ENCODE data around the gene ABHD18. TPM values are rescaled to one million over a fixed set of nuclear protein-coding genes. Genes with fewer than 3 reads are reported as not detected.

The ABHD18 gene
- total and polyA plus RNA-seq, 7 donors = 4.5 to 21.4 (median 8.8) TPM

DNA sequence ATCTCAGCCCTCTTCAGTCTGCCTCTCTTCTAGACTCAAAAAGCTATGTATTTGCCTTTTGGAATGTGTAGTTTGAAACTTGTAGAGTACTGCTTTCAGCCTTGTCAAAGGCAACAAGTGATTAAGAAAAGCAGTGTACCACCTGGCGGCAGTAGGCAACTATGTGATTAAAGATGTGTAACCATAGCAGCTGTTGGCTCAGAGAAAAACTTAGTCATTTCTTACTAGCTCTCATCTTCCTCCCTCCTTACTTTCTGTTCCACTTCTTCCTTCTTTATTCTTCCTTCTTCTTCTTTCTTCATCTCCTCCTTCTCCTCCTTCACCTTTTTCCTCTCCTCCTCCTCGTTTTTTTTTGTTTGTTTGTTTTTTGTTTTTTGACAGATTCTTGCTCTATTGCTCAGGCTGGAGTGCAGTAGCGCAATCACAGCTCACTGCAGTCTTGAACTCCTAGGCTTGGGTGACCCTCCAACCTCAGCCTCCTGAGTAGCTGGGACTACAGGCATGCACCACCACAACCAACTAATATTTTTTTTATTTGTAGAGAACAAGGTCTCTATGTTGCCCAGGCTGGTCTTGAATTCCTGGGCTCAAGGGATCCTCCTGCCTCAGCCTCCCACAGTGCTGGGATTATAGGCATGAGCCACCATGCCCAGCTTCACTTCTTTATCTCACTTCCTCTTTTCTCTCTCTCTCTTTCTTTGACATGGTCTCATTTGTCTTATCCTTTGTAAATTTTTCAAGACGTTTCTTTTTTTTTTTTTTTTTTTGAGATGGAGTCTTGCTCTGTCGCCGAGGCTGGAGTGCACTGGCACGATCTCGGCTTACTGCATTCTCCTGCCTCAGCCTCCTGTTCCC lies 32.6 kb downstream of the ABHD18 start:
- ATAC-seq = no peak
- 90 to 93% (median 92%) methylated on average over 8 of the region's 8 CpGs for WGBS, 3 donors

GRCh38 chr4:128006592-128006991 lies 41.4 kb downstream of the ABHD18 start:
- no peak overlapping the region for H3K27ac ChIP-seq
- H3K4me3 ChIP-seq = no peak overlapping the region
- no peak for ATAC-seq
- H3K36me3 ChIP-seq (ENCODE audit: insufficient read depth in 1 of 2, low read depth in 1 of 2) = peaks cover 3 to 5% of the 10 kb centered on the region in 2 donors
- no peaks in the 10 kb centered on the region for H3K4me1 ChIP-seq
- DNase-seq = no peak
- intact Hi-C loops (cut with DNase I) = no loop called here
- H3K27me3 ChIP-seq (ENCODE audit: insufficient read depth in 3 of 3, low read length in 2 of 3) = no peaks in the 10 kb centered on the region
- TF ChIP-seq, protein P1, sequence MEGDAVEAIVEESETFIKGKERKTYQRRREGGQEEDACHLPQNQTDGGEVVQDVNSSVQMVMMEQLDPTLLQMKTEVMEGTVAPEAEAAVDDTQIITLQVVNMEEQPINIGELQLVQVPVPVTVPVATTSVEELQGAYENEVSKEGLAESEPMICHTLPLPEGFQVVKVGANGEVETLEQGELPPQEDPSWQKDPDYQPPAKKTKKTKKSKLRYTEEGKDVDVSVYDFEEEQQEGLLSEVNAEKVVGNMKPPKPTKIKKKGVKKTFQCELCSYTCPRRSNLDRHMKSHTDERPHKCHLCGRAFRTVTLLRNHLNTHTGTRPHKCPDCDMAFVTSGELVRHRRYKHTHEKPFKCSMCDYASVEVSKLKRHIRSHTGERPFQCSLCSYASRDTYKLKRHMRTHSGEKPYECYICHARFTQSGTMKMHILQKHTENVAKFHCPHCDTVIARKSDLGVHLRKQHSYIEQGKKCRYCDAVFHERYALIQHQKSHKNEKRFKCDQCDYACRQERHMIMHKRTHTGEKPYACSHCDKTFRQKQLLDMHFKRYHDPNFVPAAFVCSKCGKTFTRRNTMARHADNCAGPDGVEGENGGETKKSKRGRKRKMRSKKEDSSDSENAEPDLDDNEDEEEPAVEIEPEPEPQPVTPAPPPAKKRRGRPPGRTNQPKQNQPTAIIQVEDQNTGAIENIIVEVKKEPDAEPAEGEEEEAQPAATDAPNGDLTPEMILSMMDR (IDR thresholded peaks at IDR 0.05) = no peak
- WGBS, 3 donors = 93 to 95% (median 94%) methylated on average over 5 of the region's 5 CpGs
- H3K9me3 ChIP-seq = no peaks in the 10 kb centered on the region

More for the DNA sequence above, 32.6 kb downstream of the ABHD18 start:
- Histone ChIP-seq H3K9me3 (peaks cover 8% of the 10 kb centered on the region), H3K27ac (no peak overlapping the region), H3K36me3 (ENCODE audit: insufficient read depth in 1 of 2, low read depth in 1 of 2) (peaks cover 0 to 2% of the 10 kb centered on the region in 2 donors), H3K4me1 (no peaks in the 10 kb centered on the region), H3K27me3 (ENCODE audit: insufficient read depth in 3 of 3, low read length in 2 of 3) (no peaks in the 10 kb centered on the region), H3K4me3 (no peak overlapping the region)
- TF ChIP-seq, protein P1 (IDR thresholded peaks at IDR 0.05) = no peak
- intact Hi-C loops (cut with DNase I) = no loop called here
- no peak for DNase-seq

- Histone ChIP-seq H3K4me3 (no peak overlapping the region), H3K36me3 (ENCODE audit: insufficient read depth in 1 of 2, low read depth in 1 of 2) (peaks cover 6 to 11% of the 10 kb centered on the region in 2 donors), H3K27me3 (ENCODE audit: insufficient read depth in 3 of 3, low read length in 2 of 3) (no peaks in the 10 kb centered on the region), H3K9me3 (no peaks in the 10 kb centered on the region), H3K27ac (no peak overlapping the region), H3K4me1 (no peaks in the 10 kb centered on the region)
- 75 to 82% (median 81%) methylated on average over 3 of the region's 3 CpGs for WGBS, 3 donors
- intact Hi-C loops (cut with DNase I) = no loop called here
- ATAC-seq = no peak
- TF ChIP-seq, protein P1 (IDR thresholded peaks at IDR 0.05) = no peak
- no peak for DNase-seq
These were observed 44.2 kb downstream of the ABHD18 start for GRCh38 chr4:128009428-128009827.

GRCh38 chr4:128025319-128025718 lies 60.1 kb downstream of the ABHD18 start:
- H3K4me1 ChIP-seq = no peaks in the 10 kb centered on the region
- H3K9me3 ChIP-seq = no peaks in the 10 kb centered on the region
- peaks cover 6 to 92% of the 10 kb centered on the region in 2 donors for H3K36me3 ChIP-seq (ENCODE audit: insufficient read depth in 1 of 2, low read depth in 1 of 2)
- intact Hi-C loops (cut with DNase I) = no loop called here
- ATAC-seq = no peak
- H3K27me3 ChIP-seq (ENCODE audit: insufficient read depth in 3 of 3, low read length in 2 of 3) = no peaks in the 10 kb centered on the region
- DNase-seq = no peak
- no peak overlapping the region for H3K4me3 ChIP-seq
- no peak overlapping the region for H3K27ac ChIP-seq
- TF ChIP-seq, protein P1 (IDR thresholded peaks at IDR 0.05) = no peak
